HFF-Myc (cell line): ENCODE results near the gene HYAL2.

Source experiments
- DNase-seq: peaks from one replicate; pipeline ENCODE4 v3.0.0-alpha.2; 2011; ENCODE audit warnings: low read depth; ENCODE audit errors: extremely low read depth
- H3K4me3 ChIP-seq: replicated peaks from 2 replicates; pipeline ENCODE4 v1.5.1; 2011; ENCODE audit warnings: low read depth, mild to moderate bottlenecking, control low read depth, low read length
- TF ChIP-seq, protein P1 (sequence below): IDR thresholded peaks from 2 replicates; pipeline ENCODE4 v1.5.1; 2012; ENCODE audit warnings: mild to moderate bottlenecking, low read depth, low read length, control low read depth; ENCODE audit errors: missing control alignments

HYAL2 gene

DNA sequence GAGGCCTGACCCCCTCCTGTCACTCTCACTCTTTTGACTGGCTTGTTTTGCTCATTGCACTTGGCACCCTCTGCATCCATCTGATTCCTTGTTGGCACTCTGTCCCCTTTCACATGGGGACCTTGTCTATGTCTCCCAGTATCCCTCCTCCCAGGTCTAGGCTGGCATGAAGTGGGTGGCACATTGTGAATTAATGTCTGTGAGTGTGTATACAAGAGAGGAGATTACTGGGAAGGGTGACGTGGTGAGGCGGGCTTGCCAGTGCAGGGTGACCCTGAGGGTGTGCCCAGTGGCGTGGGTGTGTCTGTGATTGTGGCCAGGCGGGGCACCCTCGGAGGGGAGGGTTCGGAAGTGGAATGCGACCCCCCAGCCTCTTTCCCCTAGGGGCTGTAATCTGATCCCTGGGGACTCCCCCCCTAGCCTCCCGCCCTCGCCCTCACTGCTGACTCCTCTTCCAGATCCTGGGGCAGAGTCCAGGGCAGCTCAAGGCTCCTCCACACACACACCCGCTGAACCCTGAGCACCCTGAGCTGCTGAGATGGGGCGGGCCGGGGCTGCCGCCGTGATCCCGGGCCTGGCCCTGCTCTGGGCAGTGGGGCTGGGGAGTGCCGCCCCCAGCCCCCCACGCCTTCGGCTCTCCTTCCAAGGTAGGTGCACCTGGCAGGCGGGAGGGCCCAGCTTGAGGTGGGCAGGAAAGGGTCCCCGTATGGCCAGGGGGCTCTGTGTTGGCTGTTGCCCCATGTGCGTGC is 53.7 kb downstream of the HYAL2 start, which contains the start of gene SEMA3B:
Gene SEMA3B, plus strand, starts transcription at position 445 of the 749 bp plus-strand sequence. Its CDS starts 94 bp downstream, at position 539.
- TF ChIP-seq, protein P1, sequence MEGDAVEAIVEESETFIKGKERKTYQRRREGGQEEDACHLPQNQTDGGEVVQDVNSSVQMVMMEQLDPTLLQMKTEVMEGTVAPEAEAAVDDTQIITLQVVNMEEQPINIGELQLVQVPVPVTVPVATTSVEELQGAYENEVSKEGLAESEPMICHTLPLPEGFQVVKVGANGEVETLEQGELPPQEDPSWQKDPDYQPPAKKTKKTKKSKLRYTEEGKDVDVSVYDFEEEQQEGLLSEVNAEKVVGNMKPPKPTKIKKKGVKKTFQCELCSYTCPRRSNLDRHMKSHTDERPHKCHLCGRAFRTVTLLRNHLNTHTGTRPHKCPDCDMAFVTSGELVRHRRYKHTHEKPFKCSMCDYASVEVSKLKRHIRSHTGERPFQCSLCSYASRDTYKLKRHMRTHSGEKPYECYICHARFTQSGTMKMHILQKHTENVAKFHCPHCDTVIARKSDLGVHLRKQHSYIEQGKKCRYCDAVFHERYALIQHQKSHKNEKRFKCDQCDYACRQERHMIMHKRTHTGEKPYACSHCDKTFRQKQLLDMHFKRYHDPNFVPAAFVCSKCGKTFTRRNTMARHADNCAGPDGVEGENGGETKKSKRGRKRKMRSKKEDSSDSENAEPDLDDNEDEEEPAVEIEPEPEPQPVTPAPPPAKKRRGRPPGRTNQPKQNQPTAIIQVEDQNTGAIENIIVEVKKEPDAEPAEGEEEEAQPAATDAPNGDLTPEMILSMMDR, result no peak
- DNase-seq, result no peak
- peak within 1 kb of the TSS; percentile 22 for H3K4me3 ChIP-seq

- DNase-seq, result no peak
- H3K4me3 ChIP-seq, result no peak overlapping the region
- TF ChIP-seq, protein P1, result no peak
These were observed 54.3 kb downstream of the HYAL2 start for GRCh38 chr3:50268276-50268675.
